ENCODE measurements around the gene ITPR2.

Gene ITPR2

GRCh38 chr12:26711072-26711471 is 121.9 kb downstream of the ITPR2 start:
- in situ Hi-C loops (cut with MboI; ENCODE audit: low sequenced_read_pairs): no loop called here

DNA sequence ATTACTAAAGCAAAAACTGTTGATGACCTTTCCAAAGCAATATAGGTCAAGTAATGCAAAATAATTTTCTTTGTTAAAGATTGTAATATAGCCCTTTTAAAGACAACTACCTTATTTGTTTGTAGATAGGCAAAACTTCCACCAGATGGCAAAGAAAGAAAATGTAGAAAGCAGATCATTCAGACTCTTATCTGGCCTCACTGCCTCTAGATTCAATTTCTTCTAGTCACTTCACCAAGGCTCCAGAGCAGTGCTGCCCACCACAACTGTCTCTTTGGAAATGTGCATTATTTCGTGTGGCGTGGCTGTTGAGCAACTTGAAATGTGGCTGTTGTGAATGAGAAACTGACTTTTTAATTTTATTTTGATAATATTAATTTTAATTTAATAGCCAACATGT is 127.1 kb downstream of the ITPR2 start:
- in situ Hi-C loops (cut with MboI; ENCODE audit: low sequenced_read_pairs): no loop called here

- in situ Hi-C loops (cut with MboI; ENCODE audit: low sequenced_read_pairs): no loop called here
These were observed 128.1 kb downstream of the ITPR2 start for GRCh38 chr12:26704684-26705460.

- in situ Hi-C loops (cut with MboI; ENCODE audit: low sequenced_read_pairs): no loop called here
These were observed 128.8 kb downstream of the ITPR2 start for GRCh38 chr12:26704214-26704613.

- in situ Hi-C loops (cut with MboI; ENCODE audit: low sequenced_read_pairs): no loop called here
These were observed 130.3 kb downstream of the ITPR2 start for GRCh38 chr12:26702741-26703140.

- in situ Hi-C loops (cut with MboI; ENCODE audit: low sequenced_read_pairs): no loop called here
These were observed 131.3 kb downstream of the ITPR2 start for GRCh38 chr12:26701604-26702215.

GRCh38 chr12:26700430-26700829 is 132.6 kb downstream of the ITPR2 start:
- in situ Hi-C loops (cut with MboI; ENCODE audit: low sequenced_read_pairs): no loop called here

DNA sequence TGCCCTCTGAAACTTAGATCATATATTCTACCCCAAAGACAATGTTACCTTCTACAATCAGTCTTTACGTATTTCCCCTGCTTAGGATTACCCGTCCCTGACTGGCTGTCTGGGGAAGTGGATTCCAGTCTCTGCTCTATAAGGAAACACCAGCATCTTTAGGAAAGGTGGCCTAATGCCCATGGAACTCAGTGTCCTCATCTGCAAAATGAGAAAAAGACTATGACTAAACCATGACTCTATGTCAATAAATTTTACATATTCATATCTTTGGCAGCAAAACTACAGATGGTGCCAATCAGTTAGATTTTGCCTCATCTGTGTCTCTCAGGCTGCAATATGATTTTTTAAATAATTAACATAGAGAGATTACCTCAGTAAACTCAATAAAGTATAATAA is 133.8 kb downstream of the ITPR2 start:
- in situ Hi-C loops (cut with MboI; ENCODE audit: low sequenced_read_pairs): no loop called here

DNA sequence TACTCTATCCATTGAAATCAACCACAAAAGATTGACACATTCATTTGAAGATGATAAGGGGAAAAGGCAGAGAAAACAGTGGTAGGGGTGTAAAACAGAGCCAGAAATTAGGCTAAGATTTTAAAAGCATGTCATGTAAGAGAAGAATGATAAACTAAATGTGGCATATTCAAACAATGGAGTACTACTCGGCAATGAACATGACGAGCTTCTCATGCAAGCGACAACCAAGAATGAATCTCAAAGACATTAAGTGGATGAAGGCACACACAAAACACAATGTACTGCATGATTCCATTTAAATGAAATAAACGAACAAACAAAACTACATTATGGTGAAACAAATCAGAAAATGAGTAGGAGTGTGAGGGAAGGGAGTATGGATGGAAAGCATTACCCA is 134.8 kb downstream of the ITPR2 start:
- in situ Hi-C loops (cut with MboI; ENCODE audit: low sequenced_read_pairs): no loop called here

DNA sequence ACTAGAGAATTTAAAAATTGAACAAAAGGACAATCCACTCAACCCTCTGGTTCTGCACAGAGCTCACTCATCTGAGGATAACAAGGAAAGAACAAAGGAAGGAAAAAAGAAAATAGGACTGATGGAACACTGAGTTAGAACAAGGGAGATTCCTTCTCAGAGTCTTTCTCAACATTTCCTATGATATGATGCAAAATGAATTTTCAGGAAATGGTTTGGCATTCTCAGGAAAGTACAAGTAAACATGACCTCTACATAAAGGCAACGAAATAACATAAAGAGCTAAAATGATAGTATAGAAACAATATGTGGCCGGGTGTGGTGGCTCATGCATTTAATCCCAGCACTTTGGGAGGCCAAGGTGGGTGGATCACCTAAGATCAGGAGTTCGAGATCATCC is 135.8 kb downstream of the ITPR2 start:
- in situ Hi-C loops (cut with MboI; ENCODE audit: low sequenced_read_pairs): no loop called here

GRCh38 chr12:26696613-26697092 is 136.3 kb downstream of the ITPR2 start:
- in situ Hi-C loops (cut with MboI; ENCODE audit: low sequenced_read_pairs): no loop called here

DNA sequence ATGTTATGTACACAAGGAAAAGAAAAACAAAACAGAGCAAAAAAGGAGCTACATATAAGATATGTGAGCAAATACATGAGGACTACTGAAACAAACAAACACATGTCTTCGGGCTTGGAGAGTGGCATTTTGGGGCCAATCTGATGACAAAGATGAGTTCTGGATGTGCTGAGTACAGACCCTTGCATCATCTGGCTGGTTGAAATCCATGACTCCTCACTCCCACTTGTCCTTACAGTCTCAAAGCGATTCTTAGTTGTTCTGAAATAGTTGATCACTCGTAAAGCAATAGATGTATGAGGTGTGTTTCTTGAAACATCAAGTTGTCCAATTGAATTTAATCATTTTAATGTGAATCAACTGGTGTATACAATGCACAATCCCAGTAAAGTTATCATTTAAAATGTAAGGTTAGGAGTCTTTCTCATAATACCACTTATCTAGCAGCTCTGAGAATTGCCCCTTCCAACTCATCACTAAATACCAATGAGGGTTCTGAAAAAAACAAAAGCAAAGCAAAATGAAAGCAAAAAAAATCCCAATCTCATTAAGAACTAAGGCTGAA is 136.9 kb downstream of the ITPR2 start:
- in situ Hi-C loops (cut with MboI; ENCODE audit: low sequenced_read_pairs): no loop called here

DNA sequence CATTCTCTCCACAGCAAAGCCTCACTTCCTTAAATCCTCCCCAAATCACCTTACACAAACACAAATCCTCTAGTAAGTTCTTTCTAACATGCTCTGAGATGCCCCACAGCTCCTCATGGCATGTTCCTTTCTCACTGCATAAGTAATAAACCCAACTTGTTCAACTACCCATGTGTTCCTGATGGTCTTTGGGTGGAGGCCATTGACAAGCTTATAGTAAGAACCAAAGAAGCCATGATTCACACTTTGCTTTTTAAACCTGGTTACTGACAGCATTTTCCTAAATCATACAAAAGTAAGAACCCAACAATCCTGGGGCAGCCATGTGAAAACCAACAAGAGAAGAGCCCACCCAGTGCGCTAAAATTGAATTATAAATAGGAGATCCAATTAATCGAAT is 138.6 kb downstream of the ITPR2 start:
- in situ Hi-C loops (cut with MboI; ENCODE audit: low sequenced_read_pairs): no loop called here

GRCh38 chr12:26692407-26692806 is 140.6 kb downstream of the ITPR2 start:
- in situ Hi-C loops (cut with MboI; ENCODE audit: low sequenced_read_pairs): no loop called here

DNA sequence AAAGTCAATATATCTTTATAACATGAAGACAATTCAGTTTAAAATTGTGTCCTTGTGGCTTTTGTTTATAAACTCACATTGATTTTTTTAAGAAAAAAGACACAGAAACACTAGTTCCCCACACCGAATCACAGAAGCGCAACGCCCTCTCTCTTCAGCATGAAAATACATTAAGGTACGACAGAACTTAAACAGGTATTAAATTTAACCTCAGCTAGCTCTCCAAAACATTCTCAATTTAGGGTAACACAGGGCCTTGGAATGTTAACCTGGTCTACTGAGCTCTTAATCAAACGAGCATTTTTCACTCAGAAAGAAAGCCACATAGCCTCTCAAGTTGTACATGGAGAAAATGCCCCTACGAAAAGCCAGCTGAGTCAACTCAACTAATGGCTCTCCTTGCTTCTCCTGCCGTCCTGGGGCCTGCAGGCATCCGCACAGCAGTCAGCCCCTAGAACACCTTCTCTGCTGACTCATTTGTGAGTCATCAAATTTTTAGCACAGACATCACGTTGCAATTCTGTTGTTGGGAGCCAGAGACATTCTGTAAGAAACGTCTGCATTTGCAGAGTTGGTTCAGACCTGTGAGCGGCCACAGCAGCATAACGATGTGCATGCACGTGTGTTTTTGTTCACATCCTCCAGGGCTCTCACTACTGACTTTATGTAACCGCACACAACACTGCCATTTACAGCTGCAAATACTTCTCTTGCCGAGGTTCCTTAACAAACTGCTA is 141.6 kb downstream of the ITPR2 start:
- in situ Hi-C loops (cut with MboI; ENCODE audit: low sequenced_read_pairs): no loop called here

DNA sequence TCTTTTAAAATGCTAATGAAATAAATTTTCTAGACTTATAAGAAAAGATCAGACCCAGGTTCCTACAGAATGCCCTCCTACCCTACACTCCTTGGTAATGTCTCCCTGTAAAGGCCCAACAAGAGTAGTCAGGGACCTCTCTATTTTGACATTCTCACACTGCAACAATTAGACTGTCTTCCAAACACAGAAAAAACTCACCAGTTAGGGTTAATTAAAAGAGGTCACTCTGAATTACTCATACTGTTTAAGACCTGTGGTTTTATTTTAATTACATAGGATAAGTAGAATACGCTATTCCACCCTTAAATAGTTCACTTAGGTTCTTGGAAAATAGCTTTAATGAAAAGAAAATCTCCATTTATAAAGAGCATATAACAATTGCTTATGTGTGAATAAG is 142.4 kb downstream of the ITPR2 start:
- in situ Hi-C loops (cut with MboI; ENCODE audit: low sequenced_read_pairs): no loop called here

- in situ Hi-C loops (cut with MboI; ENCODE audit: low sequenced_read_pairs): no loop called here
These were observed 143.6 kb downstream of the ITPR2 start for GRCh38 chr12:26689281-26689841.

DNA sequence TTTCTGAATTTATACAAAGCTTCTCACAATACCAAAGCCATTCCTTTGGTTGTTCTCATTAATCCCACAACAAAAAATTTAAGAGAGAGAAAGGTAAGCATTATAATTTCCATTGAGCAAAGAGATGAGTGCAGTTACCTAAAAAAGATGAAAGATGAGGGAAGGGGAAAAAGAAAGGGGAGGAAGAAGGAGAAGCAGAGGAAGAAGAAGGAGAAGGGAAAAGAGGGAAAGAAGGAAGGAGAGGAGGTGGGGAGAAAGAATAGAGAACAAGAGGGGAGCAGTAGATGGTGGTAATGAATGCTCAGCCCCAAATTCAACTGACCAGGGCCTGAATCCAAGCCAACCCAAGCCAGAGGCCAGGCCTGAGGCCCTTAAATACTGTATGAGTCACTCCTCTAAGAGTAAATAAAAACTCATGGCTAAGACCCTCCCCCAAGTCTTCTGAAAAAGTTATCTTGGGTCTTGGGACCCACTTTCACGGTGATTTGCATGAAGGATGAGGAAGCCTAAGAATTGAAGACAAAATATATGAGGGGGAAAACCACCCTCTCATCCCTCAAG is 144.6 kb downstream of the ITPR2 start:
- in situ Hi-C loops (cut with MboI; ENCODE audit: low sequenced_read_pairs): no loop called here

- in situ Hi-C loops (cut with MboI; ENCODE audit: low sequenced_read_pairs): no loop called here
These were observed 146.6 kb downstream of the ITPR2 start for GRCh38 chr12:26686408-26686807.

- in situ Hi-C loops (cut with MboI; ENCODE audit: low sequenced_read_pairs): no loop called here
These were observed 148.9 kb downstream of the ITPR2 start for GRCh38 chr12:26684101-26684500.

DNA sequence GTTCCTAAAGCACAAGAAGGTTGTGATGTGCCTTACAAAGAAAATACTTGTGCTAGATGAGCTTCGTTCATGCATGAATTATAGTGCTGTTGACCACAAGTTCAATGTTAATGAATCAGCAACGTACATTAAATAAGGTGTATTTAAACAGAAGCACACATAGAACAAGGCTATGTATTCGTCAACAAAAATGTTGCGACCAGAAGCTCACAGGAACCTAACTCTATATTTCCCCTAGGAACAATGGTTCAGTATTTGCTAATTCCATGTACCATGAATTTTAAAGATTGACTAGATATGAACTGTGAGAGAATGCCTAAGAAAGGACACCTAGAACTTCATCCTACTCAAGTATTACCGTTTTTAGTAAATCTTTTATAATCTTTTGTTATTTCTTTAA is 149.6 kb downstream of the ITPR2 start:
- in situ Hi-C loops (cut with MboI; ENCODE audit: low sequenced_read_pairs): no loop called here
